Measurements from ENCODE around the gene NCBP3.
A peak's percentile ranks its signal among the peaks of the same experiment; 100 is the strongest.

NCBP3 gene

DNA sequence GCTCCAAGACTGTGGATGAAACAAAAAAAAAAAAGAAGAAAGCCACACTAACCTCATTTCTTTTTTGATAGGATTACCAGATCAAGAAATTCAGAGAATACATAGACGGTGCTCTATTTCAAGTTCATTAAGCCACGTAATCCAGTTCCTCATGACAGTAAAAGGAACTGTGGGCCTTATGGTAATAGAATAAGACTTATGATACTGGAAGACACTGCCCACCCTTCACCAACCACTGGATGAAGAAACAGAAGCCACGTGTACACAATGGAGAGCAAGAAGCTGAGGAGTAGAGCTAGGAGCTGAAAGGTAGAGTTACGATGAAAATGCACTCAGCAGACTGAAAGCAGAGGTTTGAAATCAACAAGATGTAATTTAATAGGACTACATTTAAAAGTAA is 11.2 kb downstream of the NCBP3 start:
- H3K36me3 ChIP-seq = peaks cover 30% of the 10 kb centered on the region
- TF ChIP-seq, protein P1, sequence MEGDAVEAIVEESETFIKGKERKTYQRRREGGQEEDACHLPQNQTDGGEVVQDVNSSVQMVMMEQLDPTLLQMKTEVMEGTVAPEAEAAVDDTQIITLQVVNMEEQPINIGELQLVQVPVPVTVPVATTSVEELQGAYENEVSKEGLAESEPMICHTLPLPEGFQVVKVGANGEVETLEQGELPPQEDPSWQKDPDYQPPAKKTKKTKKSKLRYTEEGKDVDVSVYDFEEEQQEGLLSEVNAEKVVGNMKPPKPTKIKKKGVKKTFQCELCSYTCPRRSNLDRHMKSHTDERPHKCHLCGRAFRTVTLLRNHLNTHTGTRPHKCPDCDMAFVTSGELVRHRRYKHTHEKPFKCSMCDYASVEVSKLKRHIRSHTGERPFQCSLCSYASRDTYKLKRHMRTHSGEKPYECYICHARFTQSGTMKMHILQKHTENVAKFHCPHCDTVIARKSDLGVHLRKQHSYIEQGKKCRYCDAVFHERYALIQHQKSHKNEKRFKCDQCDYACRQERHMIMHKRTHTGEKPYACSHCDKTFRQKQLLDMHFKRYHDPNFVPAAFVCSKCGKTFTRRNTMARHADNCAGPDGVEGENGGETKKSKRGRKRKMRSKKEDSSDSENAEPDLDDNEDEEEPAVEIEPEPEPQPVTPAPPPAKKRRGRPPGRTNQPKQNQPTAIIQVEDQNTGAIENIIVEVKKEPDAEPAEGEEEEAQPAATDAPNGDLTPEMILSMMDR (IDR thresholded peaks at IDR 0.05) = no peak
- H3K4me1 ChIP-seq (ENCODE audit: control insufficient read depth in 1 of 2, insufficient read depth in 1 of 2, low read depth in 1 of 2, low read length in 1 of 2) = peaks cover 30 to 31% of the 10 kb centered on the region in 2 experiments

DNA sequence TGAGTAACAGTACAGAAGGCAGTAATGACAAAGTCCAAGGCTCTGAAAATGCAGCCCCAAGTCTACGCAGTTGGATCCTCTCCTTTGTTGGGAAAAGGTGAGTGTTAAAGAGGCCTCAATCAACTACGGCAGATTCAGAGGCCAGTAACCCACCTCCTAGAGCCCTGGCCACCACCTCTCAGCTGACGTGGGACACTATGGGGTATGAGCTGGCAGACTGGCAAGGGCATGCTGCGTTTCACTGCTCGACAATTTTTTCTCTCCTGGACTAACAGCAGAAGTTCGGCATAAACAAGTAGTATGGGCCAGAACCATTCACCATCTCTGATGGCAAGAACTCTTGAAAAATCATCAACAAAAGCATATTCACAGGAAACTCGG is 17.2 kb downstream of the NCBP3 start:
- Histone ChIP-seq H3K36me3 (peaks cover 55% of the 10 kb centered on the region), H3K27ac (no peak overlapping the region), H3K4me1 (ENCODE audit: control insufficient read depth in 1 of 2, insufficient read depth in 1 of 2, low read depth in 1 of 2, low read length in 1 of 2) (peaks cover 1 to 5% of the 10 kb centered on the region in 2 experiments), H3K9me3 (no peaks in the 10 kb centered on the region), H3K4me3 (ENCODE audit: low read depth in 1 of 2, low read length in 1 of 2) (no peak overlapping the region), H3K27me3 (no peaks in the 10 kb centered on the region)
- TF ChIP-seq, protein P1 (IDR thresholded peaks at IDR 0.05) = no peak

More for the DNA sequence above, 11.2 kb downstream of the NCBP3 start:
- Histone ChIP-seq H3K4me3 (ENCODE audit: low read depth in 1 of 2, low read length in 1 of 2) (no peak overlapping the region), H3K27me3 (no peaks in the 10 kb centered on the region), H3K27ac (peak overlapping the region; percentile 66), H3K9me3 (no peaks in the 10 kb centered on the region)

DNA sequence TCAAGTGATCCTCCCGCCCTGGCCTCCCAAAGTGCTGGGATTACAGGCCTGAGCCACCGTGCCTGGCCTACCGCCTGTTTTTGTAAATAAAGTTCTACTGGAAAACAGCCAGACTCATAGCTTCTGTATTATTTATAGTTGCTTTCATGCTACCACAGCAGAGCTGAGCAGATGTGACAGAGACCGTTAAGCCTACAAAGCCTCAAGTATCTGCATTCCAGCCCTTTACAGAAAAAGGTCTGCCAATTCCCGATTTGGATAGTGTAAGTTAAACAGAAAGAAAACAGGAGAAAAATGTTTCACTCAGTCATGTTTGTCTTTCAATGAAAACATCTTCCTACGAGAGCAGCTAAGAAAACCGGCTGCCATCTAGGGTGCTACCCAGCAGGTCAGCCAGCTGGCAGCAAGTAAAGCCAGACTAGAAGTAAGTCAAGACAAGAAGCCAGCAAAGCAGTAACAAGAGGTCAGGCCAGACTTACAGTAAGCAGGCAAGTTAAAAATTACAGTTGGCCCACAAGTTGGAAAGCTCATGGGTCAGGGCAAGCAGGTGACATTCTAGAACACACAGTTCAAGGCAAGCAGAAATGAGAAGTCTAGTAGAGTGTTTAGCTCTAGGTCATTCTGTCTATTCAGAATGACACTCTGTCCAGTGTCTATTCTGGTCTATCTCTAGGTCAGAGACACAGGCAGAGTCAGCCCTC is 17.7 kb downstream of the NCBP3 start:
- TF ChIP-seq, protein P1 (IDR thresholded peaks at IDR 0.05) = no peak
- Histone ChIP-seq H3K27ac (no peak overlapping the region), H3K36me3 (peaks cover 60% of the 10 kb centered on the region), H3K27me3 (no peaks in the 10 kb centered on the region), H3K9me3 (no peaks in the 10 kb centered on the region), H3K4me3 (ENCODE audit: low read depth in 1 of 2, low read length in 1 of 2) (no peak overlapping the region), H3K4me1 (ENCODE audit: control insufficient read depth in 1 of 2, insufficient read depth in 1 of 2, low read depth in 1 of 2, low read length in 1 of 2) (no peaks in the 10 kb centered on the region)

DNA sequence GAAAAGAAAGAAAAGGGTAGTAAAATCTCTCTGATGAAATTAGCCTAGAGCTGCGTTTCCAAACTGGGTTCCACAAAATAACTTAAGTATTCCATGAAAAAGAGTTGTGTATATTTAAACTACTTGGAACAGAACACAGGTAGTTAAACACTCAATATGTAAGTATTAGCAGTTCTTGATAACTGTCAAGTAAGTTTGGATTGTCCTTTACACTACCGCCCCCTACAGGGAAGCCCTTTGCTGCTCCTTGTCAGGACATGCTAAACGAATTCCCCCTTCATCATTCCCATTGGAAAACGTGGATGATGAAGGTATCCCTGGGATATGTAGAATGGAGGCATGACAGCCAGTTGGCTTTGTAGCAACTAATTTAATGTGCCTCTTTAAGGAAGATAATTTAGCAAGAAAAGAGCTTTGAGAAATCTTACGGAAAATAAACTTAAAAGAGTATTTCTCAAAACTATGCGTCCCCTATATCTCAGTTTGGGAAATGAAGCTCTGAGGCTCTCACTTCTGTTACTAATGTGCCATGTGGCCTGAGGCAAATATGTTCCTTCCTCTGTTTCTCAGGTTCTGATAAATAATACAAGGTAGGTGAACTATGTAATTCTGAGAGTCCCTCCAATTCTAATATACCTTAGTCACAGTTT is 18.8 kb downstream of the NCBP3 start:
- H3K27me3 ChIP-seq = no peaks in the 10 kb centered on the region
- no peaks in the 10 kb centered on the region for H3K9me3 ChIP-seq
- peak overlapping the region; percentile 29 for H3K27ac ChIP-seq
- no peak overlapping the region for H3K4me3 ChIP-seq (ENCODE audit: low read depth in 1 of 2, low read length in 1 of 2)
- TF ChIP-seq, protein P1 (IDR thresholded peaks at IDR 0.05) = peak; percentile 55
- H3K4me1 ChIP-seq (ENCODE audit: control insufficient read depth in 1 of 2, insufficient read depth in 1 of 2, low read depth in 1 of 2, low read length in 1 of 2) = no peaks in the 10 kb centered on the region
- peaks cover 71% of the 10 kb centered on the region for H3K36me3 ChIP-seq

DNA sequence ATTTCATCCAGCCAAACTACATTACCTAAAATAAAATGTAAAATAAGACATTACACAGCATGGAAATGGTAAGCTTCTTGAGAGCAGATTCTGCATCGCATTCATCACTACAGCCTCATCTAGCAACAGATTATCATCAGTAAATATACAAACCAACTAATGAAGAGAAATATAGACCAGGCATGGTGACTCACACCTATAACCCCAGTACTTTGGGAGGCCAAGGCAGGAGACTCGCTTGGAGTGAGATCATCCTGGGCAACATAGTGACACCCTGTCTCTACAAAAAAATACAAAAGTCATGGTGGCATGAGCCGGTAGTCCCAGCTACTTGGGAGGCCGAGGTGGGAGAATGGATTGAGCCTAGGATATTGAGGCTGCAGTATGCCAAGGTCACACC is 19.9 kb downstream of the NCBP3 start:
- Histone ChIP-seq H3K4me1 (ENCODE audit: control insufficient read depth in 1 of 2, insufficient read depth in 1 of 2, low read depth in 1 of 2, low read length in 1 of 2) (no peaks in the 10 kb centered on the region), H3K27ac (no peak overlapping the region), H3K4me3 (ENCODE audit: low read depth in 1 of 2, low read length in 1 of 2) (no peak overlapping the region), H3K27me3 (no peaks in the 10 kb centered on the region), H3K9me3 (no peaks in the 10 kb centered on the region), H3K36me3 (peaks cover 82% of the 10 kb centered on the region)
- TF ChIP-seq, protein P1 (IDR thresholded peaks at IDR 0.05) = no peak
